ENCODE measurements around the gene ZNF426. TPM values are rescaled to one million over a fixed set of nuclear protein-coding genes. Genes with fewer than 3 reads are reported as not detected.

The ZNF426 gene
- total and polyA plus RNA-seq, 2 of the 13 experiments (the other 11 are each of a cell fraction or from before 2014, with no cell fraction given), result 3.8 to 14.9 TPM

DNA sequence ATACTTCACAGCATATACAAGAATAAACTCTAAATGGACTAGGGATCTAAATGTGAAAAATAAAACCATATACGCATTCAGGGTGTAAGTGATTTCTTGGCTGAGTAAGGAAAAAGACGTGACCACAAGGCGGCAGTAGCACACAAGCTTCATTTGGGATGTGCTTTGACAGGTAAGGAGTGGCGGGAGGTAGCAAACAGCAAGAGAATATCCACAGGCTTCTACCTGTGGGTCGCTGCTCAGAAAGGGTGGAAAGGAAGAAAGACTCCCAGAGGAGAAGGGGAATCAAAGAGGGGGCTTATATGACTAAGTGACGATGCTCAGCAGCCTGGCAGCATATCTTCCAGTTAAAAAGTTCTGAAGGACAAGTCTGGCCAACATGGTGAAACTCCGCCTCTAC lies 48.3 kb upstream of the ZNF426 start (continued):
- TF ChIP-seq, protein P1, sequence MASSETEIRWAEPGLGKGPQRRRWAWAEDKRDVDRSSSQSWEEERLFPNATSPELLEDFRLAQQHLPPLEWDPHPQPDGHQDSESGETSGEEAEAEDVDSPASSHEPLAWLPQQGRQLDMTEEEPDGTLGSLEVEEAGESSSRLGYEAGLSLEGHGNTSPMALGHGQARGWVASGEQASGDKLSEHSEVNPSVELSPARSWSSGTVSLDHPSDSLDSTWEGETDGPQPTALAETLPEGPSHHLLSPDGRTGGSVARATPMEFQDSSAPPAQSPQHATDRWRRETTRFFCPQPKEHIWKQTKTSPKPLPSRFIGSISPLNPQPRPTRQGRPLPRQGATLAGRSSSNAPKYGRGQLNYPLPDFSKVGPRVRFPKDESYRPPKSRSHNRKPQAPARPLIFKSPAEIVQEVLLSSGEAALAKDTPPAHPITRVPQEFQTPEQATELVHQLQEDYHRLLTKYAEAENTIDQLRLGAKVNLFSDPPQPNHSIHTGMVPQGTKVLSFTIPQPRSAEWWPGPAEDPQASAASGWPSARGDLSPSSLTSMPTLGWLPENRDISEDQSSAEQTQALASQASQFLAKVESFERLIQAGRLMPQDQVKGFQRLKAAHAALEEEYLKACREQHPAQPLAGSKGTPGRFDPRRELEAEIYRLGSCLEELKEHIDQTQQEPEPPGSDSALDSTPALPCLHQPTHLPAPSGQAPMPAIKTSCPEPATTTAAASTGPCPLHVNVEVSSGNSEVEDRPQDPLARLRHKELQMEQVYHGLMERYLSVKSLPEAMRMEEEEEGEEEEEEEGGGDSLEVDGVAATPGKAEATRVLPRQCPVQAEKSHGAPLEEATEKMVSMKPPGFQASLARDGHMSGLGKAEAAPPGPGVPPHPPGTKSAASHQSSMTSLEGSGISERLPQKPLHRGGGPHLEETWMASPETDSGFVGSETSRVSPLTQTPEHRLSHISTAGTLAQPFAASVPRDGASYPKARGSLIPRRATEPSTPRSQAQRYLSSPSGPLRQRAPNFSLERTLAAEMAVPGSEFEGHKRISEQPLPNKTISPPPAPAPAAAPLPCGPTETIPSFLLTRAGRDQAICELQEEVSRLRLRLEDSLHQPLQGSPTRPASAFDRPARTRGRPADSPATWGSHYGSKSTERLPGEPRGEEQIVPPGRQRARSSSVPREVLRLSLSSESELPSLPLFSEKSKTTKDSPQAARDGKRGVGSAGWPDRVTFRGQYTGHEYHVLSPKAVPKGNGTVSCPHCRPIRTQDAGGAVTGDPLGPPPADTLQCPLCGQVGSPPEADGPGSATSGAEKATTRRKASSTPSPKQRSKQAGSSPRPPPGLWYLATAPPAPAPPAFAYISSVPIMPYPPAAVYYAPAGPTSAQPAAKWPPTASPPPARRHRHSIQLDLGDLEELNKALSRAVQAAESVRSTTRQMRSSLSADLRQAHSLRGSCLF (CRISPR knock-in tag; IDR thresholded peaks at IDR 0.05; ENCODE audit: borderline replicate concordance), result no peak
- TF ChIP-seq NR2F2 (IDR thresholded peaks at IDR 0.05; ENCODE audit: borderline replicate concordance, low read depth) (no peak), TFDP2 (CRISPR knock-in tag; IDR thresholded peaks at IDR 0.05) (0 out of 2 replicates have a peak, but pooled peaks have one; percentile 36), ZNF513 (CRISPR knock-in tag; conservative IDR thresholded peaks at IDR 0.05) (no peak), MEIS2 (CRISPR knock-in tag; IDR thresholded peaks at IDR 0.05) (no peak), MIER2 (CRISPR knock-in tag; IDR thresholded peaks at IDR 0.05) (no peak), USF2 (IDR thresholded peaks at IDR 0.05; ENCODE audit: low read depth, low read length) (no peak), USF2 (CRISPR knock-in tag; IDR thresholded peaks at IDR 0.05; ENCODE audit: borderline replicate concordance) (no peak), GLI4 (CRISPR knock-in tag; IDR thresholded peaks at IDR 0.05; ENCODE audit: borderline replicate concordance) (no peak), THRA (CRISPR knock-in tag; IDR thresholded peaks at IDR 0.05; ENCODE audit: borderline replicate concordance) (0 out of 2 replicates have a peak, but pooled peaks have one; percentile 23), KAT7 (CRISPR knock-in tag; IDR thresholded peaks at IDR 0.05; ENCODE audit: borderline replicate concordance) (no peak)
- TF ChIP-seq, protein P2, sequence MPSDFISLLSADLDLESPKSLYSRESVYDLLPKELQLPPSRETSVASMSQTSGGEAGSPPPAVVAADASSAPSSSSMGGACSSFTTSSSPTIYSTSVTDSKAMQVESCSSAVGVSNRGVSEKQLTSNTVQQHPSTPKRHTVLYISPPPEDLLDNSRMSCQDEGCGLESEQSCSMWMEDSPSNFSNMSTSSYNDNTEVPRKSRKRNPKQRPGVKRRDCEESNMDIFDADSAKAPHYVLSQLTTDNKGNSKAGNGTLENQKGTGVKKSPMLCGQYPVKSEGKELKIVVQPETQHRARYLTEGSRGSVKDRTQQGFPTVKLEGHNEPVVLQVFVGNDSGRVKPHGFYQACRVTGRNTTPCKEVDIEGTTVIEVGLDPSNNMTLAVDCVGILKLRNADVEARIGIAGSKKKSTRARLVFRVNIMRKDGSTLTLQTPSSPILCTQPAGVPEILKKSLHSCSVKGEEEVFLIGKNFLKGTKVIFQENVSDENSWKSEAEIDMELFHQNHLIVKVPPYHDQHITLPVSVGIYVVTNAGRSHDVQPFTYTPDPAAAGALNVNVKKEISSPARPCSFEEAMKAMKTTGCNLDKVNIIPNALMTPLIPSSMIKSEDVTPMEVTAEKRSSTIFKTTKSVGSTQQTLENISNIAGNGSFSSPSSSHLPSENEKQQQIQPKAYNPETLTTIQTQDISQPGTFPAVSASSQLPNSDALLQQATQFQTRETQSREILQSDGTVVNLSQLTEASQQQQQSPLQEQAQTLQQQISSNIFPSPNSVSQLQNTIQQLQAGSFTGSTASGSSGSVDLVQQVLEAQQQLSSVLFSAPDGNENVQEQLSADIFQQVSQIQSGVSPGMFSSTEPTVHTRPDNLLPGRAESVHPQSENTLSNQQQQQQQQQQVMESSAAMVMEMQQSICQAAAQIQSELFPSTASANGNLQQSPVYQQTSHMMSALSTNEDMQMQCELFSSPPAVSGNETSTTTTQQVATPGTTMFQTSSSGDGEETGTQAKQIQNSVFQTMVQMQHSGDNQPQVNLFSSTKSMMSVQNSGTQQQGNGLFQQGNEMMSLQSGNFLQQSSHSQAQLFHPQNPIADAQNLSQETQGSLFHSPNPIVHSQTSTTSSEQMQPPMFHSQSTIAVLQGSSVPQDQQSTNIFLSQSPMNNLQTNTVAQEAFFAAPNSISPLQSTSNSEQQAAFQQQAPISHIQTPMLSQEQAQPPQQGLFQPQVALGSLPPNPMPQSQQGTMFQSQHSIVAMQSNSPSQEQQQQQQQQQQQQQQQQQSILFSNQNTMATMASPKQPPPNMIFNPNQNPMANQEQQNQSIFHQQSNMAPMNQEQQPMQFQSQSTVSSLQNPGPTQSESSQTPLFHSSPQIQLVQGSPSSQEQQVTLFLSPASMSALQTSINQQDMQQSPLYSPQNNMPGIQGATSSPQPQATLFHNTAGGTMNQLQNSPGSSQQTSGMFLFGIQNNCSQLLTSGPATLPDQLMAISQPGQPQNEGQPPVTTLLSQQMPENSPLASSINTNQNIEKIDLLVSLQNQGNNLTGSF (CRISPR knock-in tag; IDR thresholded peaks at IDR 0.05), result no peak
